ENCODE data around the gene SLC39A9.

SLC39A9 gene

DNA sequence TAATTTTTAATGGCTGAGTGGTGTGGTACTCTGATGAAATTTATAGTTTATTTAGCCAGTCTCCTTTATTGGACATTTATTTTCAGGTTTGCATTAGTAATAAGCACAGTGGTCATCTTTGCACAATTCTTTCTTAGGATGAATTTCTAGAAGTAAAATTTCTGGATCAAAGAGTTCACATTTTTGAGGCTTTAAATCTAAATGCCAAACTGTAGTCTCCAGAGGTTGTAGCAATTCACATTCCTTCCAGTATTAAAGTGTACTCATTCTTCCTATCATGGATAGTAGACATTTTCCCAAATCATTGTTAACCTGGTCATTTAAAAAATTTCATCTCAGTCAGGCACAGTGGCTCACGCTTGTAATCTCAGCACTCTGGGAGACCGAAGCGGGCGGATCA, 24.8 kb downstream of the SLC39A9 start:
- in situ Hi-C loops (cut with MboI; ENCODE audit: low sequenced_read_pairs) = no loop called here

DNA sequence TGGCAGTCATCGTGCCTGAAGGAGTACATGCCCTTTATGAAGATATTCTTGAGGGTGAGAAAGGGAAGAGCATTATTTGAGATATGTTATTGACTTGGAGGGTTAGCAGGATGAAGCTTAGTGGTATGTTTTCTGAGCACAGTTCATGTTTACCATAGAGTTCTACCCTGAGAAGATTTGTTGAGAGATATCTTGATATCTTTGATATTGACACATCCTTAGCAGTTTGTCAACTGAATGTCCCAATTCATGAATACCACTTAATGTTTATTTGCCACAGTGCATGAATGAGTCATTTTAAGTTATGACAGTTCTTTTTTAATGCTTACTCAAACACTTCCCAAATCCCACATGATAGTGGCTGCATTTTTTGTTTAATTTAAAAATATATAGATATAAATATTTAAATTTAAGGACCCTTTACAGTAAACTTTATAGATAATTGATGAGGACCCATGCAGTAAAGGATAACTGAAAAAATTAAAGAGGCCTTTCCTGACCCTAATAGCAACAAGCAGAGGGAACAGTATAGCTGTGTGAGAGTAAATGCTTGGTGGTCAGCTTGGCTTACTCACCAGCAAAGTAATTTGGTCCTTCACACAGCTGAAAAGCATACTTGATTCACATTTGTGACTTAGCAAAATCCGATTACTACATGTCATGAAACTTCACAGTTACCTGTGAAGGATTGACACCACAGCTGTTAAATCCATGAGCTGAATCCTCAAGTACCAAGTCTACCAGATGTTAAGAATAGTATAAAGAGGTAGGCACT, 25.8 kb downstream of the SLC39A9 start:
- in situ Hi-C loops (cut with MboI; ENCODE audit: low sequenced_read_pairs) = no loop called here

DNA sequence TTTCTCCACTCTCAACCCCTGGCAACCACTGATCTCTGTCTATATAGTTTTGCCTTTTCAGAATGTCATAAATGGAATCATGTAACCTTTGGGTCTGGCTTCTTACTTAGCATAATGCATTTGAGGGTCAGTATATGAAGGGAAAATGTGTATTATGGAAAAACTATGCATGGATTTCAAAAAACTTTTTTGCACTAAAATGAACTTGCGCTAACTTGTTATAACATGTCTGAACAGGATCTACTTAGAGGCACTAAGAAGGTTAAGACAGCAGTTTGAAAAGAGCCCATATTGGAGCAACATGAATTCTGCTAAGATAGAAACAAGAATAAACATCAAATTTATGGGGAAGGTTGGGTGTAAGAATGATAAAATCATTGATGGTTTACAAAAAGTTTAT, 29.1 kb downstream of the SLC39A9 start:
- in situ Hi-C loops (cut with MboI; ENCODE audit: low sequenced_read_pairs) = no loop called here

DNA sequence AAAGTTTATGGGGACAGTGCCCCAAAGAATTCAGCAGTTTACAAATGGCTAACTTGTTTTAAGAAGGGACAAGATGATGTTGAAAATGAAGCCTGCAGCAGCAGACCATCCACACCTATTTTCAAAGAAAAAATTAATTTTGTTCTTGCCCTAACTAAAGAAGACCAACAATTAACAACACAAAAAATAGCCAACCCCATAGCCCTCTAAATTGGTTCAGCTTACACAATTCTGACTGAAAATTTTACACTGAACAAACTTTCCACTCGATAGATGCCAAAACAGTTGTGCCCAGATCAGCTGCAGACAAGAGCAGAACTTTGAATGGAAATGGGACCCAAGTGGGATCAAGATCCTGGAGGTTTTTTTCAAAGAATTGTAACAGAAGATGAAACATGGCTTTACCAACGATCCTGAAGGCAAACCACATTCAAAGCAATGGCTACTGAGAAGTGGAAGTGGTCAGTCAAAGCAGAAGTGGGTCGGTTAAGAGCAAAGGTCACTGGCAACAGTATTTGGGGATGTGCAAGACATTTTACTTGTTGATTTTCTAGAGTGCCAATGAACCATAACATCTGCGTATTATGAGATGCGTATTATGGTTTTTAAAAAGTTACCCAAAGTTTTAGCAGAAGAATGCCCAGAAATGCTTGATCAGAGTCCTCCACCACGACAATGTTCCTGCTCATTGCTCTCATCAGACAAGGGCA, 30.0 kb downstream of the SLC39A9 start:
- in situ Hi-C loops (cut with MboI; ENCODE audit: low sequenced_read_pairs) = no loop called here

DNA sequence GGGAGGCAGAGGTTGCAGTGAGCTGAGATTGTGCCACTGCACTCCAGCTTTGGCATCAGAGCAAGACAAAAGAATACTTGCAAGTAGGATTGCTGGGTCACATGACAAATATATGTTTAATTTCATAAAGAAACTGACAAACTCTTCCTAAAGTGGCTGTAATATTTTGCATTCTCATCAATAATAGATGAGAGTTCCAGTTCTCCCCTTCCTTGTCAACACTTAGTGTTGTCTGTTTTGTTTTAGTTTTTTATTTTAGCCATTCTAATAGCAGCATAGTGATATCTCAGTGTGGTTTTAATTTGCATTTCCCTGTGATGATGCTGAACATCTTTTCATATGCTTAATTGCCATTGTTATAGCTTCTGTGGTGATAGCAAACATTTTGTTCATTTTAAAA, 31.2 kb downstream of the SLC39A9 start:
- in situ Hi-C loops (cut with MboI; ENCODE audit: low sequenced_read_pairs) = no loop called here

DNA sequence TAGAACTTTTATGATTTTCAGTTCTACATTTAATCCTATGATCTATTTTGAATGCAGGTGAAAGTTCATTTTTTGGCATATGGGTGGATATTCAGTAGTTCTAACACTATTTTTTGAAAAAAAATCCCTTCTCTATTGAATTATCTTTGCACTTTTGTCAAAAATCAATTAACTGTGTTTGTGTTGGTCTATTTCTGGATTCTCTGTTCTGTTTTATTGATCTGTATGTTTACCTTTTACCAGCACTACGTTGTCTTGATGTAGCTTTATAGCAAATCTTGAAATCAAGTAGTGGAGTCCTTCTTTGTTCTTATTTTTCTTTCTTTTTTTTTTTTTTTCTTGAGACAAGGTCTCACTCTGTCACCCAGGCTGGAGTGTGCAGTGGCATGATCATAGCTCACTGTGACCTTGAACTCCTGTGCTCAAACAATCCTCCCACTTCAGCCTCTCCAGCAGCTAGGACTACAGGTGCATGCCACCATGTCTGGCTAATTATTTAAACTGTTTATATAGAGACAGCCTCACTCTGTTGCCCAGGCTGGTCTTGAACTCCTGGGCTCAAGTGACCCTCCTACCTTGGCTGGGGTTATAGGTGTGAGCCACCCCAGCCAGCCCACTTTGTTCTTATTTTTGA, 31.9 kb downstream of the SLC39A9 start:
- in situ Hi-C loops (cut with MboI; ENCODE audit: low sequenced_read_pairs) = no loop called here

DNA sequence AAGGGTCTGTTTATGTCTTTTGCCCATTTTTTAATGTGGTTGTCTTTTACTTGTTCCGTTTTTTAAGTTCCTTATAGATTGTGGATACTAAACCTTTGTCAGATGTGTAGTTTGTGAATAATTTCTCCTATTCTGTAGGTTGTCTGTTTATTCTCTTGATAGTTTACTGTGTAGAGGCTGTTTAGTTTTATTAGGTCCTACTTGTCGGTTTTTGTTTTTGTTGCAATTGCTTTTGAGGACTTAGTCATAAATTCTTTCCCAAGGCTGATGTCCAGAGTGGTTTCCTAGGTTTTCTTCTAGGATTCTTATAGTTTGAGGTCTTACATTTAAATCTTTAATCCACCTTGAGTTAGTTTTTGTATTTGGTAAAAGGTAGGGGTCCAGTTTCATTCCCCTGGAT, 33.9 kb downstream of the SLC39A9 start:
- in situ Hi-C loops (cut with MboI; ENCODE audit: low sequenced_read_pairs) = no loop called here

DNA sequence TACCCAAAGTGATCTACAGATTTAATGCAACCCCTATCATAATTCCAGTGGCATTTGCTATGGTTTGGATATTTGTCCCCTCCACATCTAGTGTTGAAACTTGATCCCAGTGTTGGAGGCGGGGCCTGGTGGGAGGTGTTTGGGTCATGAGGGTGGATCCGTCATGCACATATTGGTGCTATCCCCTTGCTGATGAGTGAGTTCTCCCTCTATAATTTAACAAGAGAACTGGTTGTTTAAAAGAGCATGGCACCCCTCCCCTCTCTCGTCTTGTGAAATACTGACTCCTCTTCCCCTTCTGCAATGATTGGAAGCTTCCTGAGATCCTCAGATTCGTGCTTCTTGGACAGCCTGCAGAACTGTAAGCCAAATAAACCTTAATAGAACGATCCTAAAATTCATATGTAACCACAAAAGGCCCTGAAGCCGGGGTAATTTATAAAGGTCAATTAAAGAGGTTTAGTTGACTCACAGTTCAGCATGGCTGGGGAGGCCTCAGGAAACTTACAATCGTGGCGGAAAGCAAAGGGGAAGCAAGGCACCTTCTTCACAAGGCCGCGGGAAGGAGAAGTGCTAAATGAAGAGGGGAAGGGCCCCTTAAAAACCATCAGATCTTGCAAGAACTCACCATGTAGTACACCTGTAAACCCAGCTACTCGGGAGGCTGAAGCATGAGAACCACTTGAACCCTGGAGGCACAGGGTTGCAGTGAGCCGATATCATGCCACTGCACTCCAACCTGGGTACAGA, 41.2 kb downstream of the SLC39A9 start:
- in situ Hi-C loops (cut with MboI; ENCODE audit: low sequenced_read_pairs) = no loop called here

DNA sequence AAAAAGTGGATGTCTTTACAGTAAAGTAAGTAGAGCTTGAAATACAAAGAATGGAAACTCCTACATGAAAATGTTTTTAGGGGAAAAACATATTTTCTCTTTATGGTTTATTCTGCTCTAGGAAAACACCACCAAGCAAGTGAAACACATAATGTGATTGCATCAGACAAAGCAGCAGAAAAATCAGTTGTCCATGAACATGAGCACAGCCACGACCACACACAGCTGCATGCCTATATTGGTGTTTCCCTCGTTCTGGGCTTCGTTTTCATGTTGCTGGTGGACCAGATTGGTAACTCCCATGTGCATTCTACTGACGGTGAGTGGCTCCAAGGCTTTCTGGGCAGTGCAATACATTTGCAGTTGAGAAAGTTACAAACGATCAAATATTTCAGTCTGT, 43.5 kb downstream of the SLC39A9 start:
- in situ Hi-C loops (cut with MboI; ENCODE audit: low sequenced_read_pairs) = no loop called here

DNA sequence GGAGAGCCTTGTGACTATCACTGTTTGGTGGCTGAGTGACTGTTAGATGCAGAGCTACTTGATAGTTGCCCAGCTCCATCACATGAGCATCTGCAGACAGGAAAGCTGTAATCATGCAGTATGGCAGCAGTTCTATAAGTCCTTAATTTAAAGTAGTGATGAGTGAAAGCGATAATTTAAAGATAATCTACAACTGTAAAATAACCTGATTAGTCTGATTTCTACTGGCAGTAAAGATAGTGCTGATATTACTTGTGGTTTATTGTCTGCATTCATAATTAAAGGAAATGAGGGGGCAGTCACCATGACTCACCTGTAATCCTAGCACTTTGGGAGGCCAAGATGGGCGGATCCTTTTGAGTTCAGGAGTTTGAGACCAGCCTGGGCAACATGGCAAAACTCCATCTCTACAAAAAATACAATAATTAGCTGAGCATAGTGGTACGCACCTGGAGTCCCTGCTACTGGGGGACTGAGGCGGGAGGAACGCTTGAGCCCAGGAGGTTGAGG, 44.9 kb downstream of the SLC39A9 start:
- in situ Hi-C loops (cut with MboI; ENCODE audit: low sequenced_read_pairs) = no loop called here

DNA sequence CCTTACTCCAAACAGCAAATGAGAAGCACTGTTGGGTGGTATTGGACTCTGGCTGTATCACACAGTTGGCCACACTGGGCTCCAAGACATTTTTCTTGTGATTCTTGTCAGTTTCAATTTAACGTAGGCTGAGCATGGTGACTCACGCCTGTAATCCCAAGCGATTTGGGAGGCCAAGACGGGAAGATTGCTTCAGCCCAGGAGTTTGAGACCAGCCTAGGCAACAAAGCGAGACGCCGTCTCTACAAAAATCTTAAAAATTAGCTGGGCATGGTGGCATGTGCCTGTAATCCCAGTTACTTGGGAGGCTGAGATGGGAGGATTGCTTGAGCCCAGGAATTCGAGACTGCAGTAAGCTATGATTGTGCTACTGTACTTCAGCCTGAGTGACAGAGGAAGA, 50.7 kb downstream of the SLC39A9 start:
- in situ Hi-C loops (cut with MboI; ENCODE audit: low sequenced_read_pairs) = no loop called here

DNA sequence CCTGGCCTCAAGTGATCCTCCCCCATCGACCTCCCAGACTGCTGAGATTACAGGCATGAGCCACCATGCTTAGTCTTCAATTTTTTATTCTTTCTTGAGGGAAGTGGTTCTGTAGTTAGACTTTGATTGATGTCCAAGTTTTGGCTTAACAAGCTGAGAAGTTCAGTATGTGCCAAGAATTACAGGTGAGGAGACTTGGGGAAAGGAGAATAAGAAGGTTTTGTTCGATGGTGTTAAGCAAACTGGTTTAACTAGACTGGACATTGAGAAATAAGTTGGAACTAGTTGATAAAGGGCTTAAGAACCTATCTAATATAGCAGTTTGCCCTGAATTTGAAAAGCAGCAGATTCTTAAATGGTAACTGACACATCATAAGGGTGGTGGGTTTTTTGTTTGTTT, 53.4 kb downstream of the SLC39A9 start:
- in situ Hi-C loops (cut with MboI; ENCODE audit: low sequenced_read_pairs) = loop anchor here (25.0 kb wide), 2 partner anchors 215 to 590 kb away; no protein-coding TSS in a partner anchor

DNA sequence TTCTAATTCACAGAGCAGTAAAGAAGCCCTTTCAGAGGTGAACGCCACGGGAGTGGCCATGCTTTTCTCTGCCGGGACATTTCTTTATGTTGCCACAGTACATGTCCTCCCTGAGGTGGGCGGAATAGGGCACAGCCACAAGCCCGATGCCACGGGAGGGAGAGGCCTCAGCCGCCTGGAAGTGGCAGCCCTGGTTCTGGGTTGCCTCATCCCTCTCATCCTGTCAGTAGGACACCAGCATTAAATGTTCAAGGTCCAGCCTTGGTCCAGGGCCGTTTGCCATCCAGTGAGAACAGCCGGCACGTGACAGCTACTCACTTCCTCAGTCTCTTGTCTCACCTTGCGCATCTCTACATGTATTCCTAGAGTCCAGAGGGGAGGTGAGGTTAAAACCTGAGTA, 59.9 kb downstream of the SLC39A9 start:
- in situ Hi-C loops (cut with MboI; ENCODE audit: low sequenced_read_pairs) = loop anchor here (25.0 kb wide), 2 partner anchors 221 to 596 kb away; no protein-coding TSS in a partner anchor

DNA sequence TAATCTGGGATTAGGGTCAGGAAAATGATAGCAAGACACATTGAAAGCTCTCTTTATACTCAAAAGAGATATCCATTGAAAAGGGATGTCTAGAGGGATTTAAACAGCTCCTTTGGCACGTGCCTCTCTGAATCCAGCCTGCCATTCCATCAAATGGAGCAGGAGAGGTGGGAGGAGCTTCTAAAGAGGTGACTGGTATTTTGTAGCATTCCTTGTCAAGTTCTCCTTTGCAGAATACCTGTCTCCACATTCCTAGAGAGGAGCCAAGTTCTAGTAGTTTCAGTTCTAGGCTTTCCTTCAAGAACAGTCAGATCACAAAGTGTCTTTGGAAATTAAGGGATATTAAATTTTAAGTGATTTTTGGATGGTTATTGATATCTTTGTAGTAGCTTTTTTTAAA, 60.6 kb downstream of the SLC39A9 start:
- in situ Hi-C loops (cut with MboI; ENCODE audit: low sequenced_read_pairs) = loop anchor here (25.0 kb wide), 2 partner anchors 222 to 597 kb away; no protein-coding TSS in a partner anchor

DNA sequence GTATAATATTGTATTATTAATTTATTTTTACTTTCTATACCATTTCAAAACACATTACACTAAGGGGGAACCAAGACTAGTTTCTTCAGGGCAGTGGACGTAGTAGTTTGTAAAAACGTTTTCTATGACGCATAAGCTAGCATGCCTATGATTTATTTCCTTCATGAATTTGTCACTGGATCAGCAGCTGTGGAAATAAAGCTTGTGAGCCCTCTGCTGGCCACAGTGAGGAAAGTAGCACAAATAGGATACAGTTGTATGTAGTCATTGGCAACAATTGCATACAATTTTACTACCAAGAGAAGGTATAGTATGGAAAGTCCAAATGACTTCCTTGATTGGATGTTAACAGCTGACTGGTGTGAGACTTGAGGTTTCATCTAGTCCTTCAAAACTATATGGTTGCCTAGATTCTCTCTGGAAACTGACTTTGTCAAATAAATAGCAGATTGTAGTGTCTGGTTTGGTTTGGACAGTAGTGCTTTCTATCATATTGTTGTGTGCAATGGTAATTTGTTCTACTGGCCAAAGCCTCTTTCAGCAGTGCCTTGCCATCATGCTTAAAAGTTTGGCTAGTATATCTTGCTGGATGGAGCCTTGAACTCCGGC, 61.7 kb downstream of the SLC39A9 start:
- in situ Hi-C loops (cut with MboI; ENCODE audit: low sequenced_read_pairs) = loop anchor here (25.0 kb wide), 2 partner anchors 223 to 598 kb away; no protein-coding TSS in a partner anchor

DNA sequence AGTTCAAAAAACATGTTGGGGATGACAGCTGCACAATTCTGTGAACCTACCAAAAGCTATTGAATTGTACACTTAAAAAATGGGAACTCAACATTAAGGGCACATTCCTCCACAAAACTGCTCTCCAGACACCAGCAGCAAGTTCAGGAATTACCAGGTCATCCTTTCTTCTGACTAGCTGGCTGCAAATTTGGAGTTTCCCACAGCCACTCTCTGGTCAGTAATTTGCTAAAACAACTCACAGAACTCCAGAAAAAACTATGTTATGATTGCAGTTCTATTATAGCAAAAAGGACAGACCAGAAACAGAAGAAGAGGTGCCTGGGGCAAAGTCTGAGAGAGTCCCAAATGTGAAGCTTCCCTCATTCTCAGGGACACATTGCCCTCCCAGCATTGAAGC, 65.9 kb downstream of the SLC39A9 start:
- in situ Hi-C loops (cut with MboI; ENCODE audit: low sequenced_read_pairs) = loop anchor here (25.0 kb wide), 2 partner anchors 227 to 602 kb away; no protein-coding TSS in a partner anchor

DNA sequence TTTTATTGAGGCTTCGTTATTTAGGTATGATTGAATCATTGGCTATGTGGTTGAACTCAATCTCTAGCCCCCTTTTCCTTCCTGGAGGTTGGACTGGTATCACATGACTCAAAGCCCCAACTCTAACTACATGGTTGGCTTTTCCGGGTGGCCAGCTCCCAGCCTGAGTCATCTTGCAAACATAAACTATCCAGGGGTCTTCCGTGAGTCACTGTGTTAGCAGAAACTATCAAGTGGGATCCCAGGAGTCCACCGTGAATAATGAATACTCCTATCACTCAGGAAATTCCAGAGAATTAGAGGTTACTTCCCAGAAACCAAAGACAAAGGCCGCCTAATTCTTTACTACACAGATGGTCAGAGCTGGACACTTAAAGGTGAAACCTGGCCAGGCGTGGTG, 66.3 kb downstream of the SLC39A9 start:
- in situ Hi-C loops (cut with MboI; ENCODE audit: low sequenced_read_pairs) = loop anchor here (25.0 kb wide), 2 partner anchors 228 to 603 kb away; no protein-coding TSS in a partner anchor

DNA sequence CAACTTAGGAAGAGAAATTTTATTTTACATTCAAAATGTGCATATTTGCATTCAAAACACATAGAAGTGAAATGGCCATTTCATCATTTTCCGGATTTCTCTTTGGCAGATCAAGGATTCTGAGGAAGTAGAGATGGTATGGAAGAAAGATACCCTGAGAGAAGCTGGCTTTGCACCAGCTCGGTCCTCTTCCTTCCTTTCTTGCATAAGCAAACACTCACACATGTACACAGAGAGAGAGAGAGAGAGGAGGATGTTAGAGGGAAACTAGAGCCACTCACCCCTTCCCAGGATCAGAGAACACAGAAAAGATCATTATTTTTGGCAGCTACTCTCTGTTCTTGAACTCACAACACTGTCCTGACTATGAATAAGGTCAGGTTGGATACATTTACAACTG, 70.5 kb downstream of the SLC39A9 start:
- in situ Hi-C loops (cut with MboI; ENCODE audit: low sequenced_read_pairs) = loop anchor here (25.0 kb wide), 2 partner anchors 232 to 607 kb away; no protein-coding TSS in a partner anchor

DNA sequence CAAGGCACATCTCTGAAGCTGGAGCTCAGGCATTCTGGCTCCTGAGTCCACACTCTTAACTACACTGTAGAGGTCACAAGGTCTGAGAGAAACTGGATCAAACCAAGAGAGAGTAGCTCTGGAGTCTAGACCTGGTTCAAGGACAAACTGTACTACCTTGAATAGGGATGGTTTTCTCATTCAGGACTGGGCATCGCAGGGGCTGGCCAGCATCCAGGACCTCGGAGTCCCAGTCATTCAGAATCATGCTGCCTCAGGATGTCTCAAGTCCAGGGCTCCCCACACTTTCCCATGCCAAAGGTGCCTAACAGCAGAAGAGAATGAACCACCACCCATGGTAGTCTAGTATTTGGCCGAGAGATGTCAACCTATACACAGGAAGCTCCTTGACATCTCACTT, 72.9 kb downstream of the SLC39A9 start:
- in situ Hi-C loops (cut with MboI; ENCODE audit: low sequenced_read_pairs) = loop anchor here (25.0 kb wide), 2 partner anchors 234 to 609 kb away; no protein-coding TSS in a partner anchor

DNA sequence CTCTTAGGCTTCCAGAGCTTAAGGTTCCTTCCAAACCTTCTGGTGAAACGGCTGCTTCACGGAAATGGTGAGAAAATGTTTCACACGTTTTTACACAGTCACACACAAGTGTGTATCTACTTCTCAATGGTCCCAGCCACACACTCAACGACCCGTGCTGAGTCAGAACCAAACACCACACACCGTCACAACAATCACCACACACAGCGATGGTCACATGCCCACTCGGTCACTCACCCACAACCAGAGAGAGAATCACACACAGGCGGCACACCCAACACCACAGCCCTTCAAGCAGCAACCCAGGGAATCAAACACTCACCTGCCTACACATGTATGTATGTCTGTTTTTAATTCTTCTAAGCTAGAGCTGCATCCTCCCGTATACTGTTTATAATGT, 73.4 kb downstream of the SLC39A9 start:
- in situ Hi-C loops (cut with MboI; ENCODE audit: low sequenced_read_pairs) = loop anchor here (25.0 kb wide), 2 partner anchors 235 to 610 kb away; no protein-coding TSS in a partner anchor
